ENCODE results near the gene DDB1.

GRCh38 chr11:61354208-61354607 is 21.3 kb upstream of the DDB1 start:
- TF ChIP-seq EZH2 (IDR thresholded peaks at IDR 0.05; ENCODE audit: borderline replicate concordance, low read length) (no peak), CTCF (conservative IDR thresholded peaks at IDR 0.05 in 1 of 2, IDR thresholded peaks at IDR 0.05 in 1 of 2; ENCODE audit: extremely low read depth in 1 of 2, insufficient read depth in 1 of 2, low read depth in 1 of 2, low read length in 2 of 2) (no peak)
